Hepatocyte (in vitro differentiated cells): ENCODE results near the gene TRIM72. TPM values are rescaled to one million over a fixed set of nuclear protein-coding genes. Genes with fewer than 3 reads are reported as not detected.

Source experiments
- DNase-seq: peaks from one replicate; pipeline ENCODE4 v3.0.0-alpha.2; 2016; ENCODE audit warnings: low spot score
- H2AFZ ChIP-seq: fragments of 200-600 bp; sonication (generic); 2 replicates; pipeline ENCODE4 v1.6.0; 2016; ENCODE audit warnings: antibody characterized with exemption, mild to moderate bottlenecking
- H3K27ac ChIP-seq: fragments of 200-600 bp; sonication (generic); 2 replicates; pipeline ENCODE4 v1.5.1; 2016; ENCODE audit warnings: mild to moderate bottlenecking
- H3K27me3 ChIP-seq: fragments of 200-600 bp; sonication (generic); 2 replicates; pipeline ENCODE4 v1.6.1; 2016
- H3K36me3 ChIP-seq: fragments of 200-600 bp; sonication (generic); replicated peaks from 2 replicates; pipeline ENCODE4 v1.5.1; 2016; ENCODE audit warnings: low read depth; ENCODE audit not compliant: insufficient read depth
- H3K4me1 ChIP-seq: fragments of 200-600 bp; sonication (generic); 2 replicates; pipeline ENCODE4 v1.5.1; 2016; ENCODE audit warnings: mild to moderate bottlenecking, moderate library complexity; ENCODE audit not compliant: insufficient read depth
- H3K4me2 ChIP-seq: fragments of 200-600 bp; sonication (generic); 2 replicates; pipeline ENCODE4 v1.6.0; 2016
- H3K4me3 ChIP-seq: fragments of 200-600 bp; sonication (generic); 2 replicates; pipeline ENCODE4 v1.5.1; 2016; ENCODE audit warnings: mild to moderate bottlenecking
- H3K79me2 ChIP-seq: fragments of 200-600 bp; sonication (generic); 2 replicates; pipeline ENCODE4 v1.6.0; 2017; ENCODE audit warnings: mild to moderate bottlenecking
- H3K9me2 ChIP-seq: fragments of 200-600 bp; sonication (generic); replicated peaks from 2 replicates; pipeline ENCODE4 v1.6.0; 2017; ENCODE audit warnings: mild to moderate bottlenecking; ENCODE audit not compliant: insufficient read depth
- H3K9me3 ChIP-seq: fragments of 200-600 bp; sonication (generic); 2 replicates; pipeline ENCODE4 v1.5.1; 2016; ENCODE audit warnings: low read depth, mild to moderate bottlenecking
- H4K20me1 ChIP-seq: fragments of 200-600 bp; sonication (generic); 2 replicates; pipeline ENCODE4 v1.6.0; 2016; ENCODE audit warnings: mild to moderate bottlenecking; ENCODE audit not compliant: insufficient read depth, poor library complexity, severe bottlenecking
- EZH2 ChIP-seq: fragments of 200-600 bp; sonication (generic); IDR thresholded peaks from 2 replicates; pipeline ENCODE4 v1.6.1; 2016; ENCODE audit warnings: antibody characterized with exemption, mild to moderate bottlenecking, borderline replicate concordance
- EZH2phosphoT487 ChIP-seq: fragments of 200-600 bp; sonication (generic); IDR thresholded peaks from one replicate; pipeline ENCODE4 v1.6.1; 2018; ENCODE audit warnings: antibody characterized with exemption, mild to moderate bottlenecking, low read depth, moderate library complexity; ENCODE audit not compliant: unreplicated experiment, severe bottlenecking
- WGBS: methylation state at CpG from one replicate; pipeline ENCODE4 v1.1.6; 2016; ENCODE audit warnings: low lambda C conversion rate; ENCODE audit errors: missing lambda C conversion rate; 5-methylcytosine and 5-hydroxymethylcytosine counted together
- polyA plus RNA-seq: library from polyadenylated mRNA; unstranded; fragments of >200 nt; fragmentation: Nextera tagmentation; extraction: Ambion mirVana; gene quantifications from 2 replicates; pipeline ENCODE4 v1.2.1, GENCODE V29; 2016
- total RNA-seq: library from RNA; depleted of rRNA; stranded (reverse); fragments of >200 nt; gene quantifications from 2 replicates; pipeline ENCODE4 v1.2.3, GENCODE V29; 2014
- TF ChIP-seq, protein P1 (sequence below): fragments of 200-600 bp; sonication (generic); IDR thresholded peaks from 2 replicates; pipeline ENCODE4 v1.5.1; 2016; ENCODE audit warnings: antibody characterized with exemption, mild to moderate bottlenecking; ENCODE audit not compliant: poor library complexity

The TRIM72 gene
- total and polyA plus RNA-seq, 2 experiments from 2014 or later = not detected

DNA sequence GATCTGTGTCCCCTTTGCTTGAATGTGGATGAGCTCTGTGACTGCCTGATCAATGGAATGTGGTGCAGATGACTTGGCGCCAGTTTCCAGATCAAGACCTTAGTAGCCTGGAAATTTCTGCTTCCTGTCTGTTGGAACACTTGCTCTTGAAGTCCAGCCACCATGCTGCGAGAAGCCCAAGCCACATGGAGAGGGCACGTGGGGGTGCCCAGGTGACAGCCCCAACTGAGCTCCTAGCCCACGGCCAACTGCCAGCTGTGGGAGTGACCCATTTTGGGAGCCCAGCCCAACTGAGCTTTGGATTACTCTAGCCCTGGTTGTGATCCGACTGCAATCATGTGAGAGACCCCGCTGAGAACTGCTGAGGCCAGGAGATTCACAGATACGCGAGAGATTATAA lies 42.5 kb downstream of the TRIM72 start:
- TF ChIP-seq, protein P1, sequence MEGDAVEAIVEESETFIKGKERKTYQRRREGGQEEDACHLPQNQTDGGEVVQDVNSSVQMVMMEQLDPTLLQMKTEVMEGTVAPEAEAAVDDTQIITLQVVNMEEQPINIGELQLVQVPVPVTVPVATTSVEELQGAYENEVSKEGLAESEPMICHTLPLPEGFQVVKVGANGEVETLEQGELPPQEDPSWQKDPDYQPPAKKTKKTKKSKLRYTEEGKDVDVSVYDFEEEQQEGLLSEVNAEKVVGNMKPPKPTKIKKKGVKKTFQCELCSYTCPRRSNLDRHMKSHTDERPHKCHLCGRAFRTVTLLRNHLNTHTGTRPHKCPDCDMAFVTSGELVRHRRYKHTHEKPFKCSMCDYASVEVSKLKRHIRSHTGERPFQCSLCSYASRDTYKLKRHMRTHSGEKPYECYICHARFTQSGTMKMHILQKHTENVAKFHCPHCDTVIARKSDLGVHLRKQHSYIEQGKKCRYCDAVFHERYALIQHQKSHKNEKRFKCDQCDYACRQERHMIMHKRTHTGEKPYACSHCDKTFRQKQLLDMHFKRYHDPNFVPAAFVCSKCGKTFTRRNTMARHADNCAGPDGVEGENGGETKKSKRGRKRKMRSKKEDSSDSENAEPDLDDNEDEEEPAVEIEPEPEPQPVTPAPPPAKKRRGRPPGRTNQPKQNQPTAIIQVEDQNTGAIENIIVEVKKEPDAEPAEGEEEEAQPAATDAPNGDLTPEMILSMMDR = no peak
- TF ChIP-seq EZH2 = no peak
- no peaks in the 10 kb centered on the region for H3K4me1 ChIP-seq
- no peak for DNase-seq
- H3K4me2 ChIP-seq = no peak overlapping the region
- no peak overlapping the region for H2AFZ ChIP-seq
- no peaks in the 10 kb centered on the region for H3K36me3 ChIP-seq
- no peaks in the 10 kb centered on the region for H3K9me3 ChIP-seq
- no peaks in the 10 kb centered on the region for H3K79me2 ChIP-seq
- no peak overlapping the region for H3K27ac ChIP-seq
- WGBS = 86% methylated on average over 8 of the region's 8 CpGs
- no peak overlapping the region for H3K4me3 ChIP-seq
- H3K9me2 ChIP-seq = no peaks in the 10 kb centered on the region
- no peaks in the 10 kb centered on the region for H3K27me3 ChIP-seq
- H4K20me1 ChIP-seq = no peaks in the 10 kb centered on the region

DNA sequence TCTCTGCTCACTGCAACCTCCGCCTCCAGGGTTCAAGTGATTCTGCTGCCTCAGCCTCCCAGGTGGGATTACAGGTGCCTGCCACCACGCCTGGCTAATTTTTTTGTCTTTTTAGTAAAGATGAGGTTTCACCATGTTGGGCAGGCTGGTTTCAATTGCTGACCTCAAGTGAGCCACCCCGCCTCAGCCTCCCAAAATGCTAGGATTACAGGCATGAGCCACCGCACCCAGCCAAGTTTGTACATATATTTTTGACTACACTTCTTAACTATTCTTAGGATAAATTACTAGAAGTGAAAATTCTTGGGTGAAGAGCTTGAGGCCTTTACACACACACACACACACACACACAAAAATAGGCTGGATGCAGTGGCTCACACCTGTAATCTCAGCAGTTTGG lies 44.4 kb downstream of the TRIM72 start:
- H3K9me3 ChIP-seq = no peaks in the 10 kb centered on the region
- TF ChIP-seq EZH2 = no peak
- no peak for TF ChIP-seq EZH2phosphoT487
- TF ChIP-seq, protein P1 = no peak
- 88% methylated on average over 4 of the region's 4 CpGs for WGBS

DNA sequence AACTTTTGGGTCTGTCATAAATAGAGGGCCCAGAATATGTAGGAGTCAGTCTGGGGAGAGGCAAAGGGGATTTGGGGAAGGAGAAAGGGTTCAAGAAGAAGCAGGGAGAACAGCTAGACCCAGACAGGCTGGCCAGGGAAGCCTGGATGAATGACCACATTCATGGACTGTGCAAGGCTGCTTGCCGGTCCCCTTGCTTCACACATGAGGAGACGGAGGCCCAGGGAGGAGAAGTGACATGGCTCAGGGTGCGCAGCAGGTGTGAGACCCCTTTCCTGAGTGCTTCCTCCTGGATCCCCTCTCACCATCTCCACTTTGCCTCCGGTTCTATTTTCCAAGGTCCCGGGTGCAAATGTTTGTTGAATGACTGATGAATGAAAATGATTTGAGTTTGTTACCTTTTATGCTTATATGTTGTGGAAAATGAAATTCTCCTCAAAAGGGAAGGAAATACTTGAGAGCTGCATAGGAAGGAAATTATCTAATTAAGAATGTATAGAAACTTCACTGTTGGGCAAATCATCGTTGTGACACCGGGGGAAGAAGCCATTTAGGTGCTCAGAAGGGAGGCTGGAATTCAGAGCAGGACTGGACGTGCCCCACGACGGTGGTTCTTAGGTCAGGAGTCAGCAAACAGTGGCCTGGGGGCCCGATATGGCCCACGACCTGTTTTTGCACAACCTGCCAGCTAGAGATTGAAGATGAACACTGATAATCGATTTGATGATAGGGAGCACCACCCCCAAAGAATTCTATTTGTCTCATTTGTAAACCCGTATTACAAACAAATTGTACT lies 46.4 kb downstream of the TRIM72 start:
- H3K9me2 ChIP-seq = no peaks in the 10 kb centered on the region
- DNase-seq = no peak
- no peak overlapping the region for H2AFZ ChIP-seq
- no peaks in the 10 kb centered on the region for H3K79me2 ChIP-seq
- no peak overlapping the region for H3K4me3 ChIP-seq
- no peaks in the 10 kb centered on the region for H4K20me1 ChIP-seq
- TF ChIP-seq EZH2 (no peak), EZH2phosphoT487 (no peak)
- TF ChIP-seq, protein P1 = no peak
- no peaks in the 10 kb centered on the region for H3K27me3 ChIP-seq
- H3K9me3 ChIP-seq = no peaks in the 10 kb centered on the region
- no peaks in the 10 kb centered on the region for H3K4me1 ChIP-seq
- no peak overlapping the region for H3K27ac ChIP-seq
- 85% methylated on average over 14 of the region's 14 CpGs for WGBS
- H3K36me3 ChIP-seq = no peaks in the 10 kb centered on the region
- H3K4me2 ChIP-seq = no peak overlapping the region

More for the DNA sequence above, 44.4 kb downstream of the TRIM72 start:
- no peak overlapping the region for H3K4me3 ChIP-seq
- no peaks in the 10 kb centered on the region for H3K9me2 ChIP-seq
- H3K36me3 ChIP-seq = no peaks in the 10 kb centered on the region
- H2AFZ ChIP-seq = no peak overlapping the region
- no peak overlapping the region for H3K27ac ChIP-seq
- DNase-seq = no peak
- no peaks in the 10 kb centered on the region for H3K27me3 ChIP-seq
- no peaks in the 10 kb centered on the region for H3K4me1 ChIP-seq
- H3K4me2 ChIP-seq = no peak overlapping the region
- no peaks in the 10 kb centered on the region for H3K79me2 ChIP-seq
- no peaks in the 10 kb centered on the region for H4K20me1 ChIP-seq
